Lower leg skin (tissue), 4 donors: ENCODE measurements around the gene ZNF385C. TPM values are rescaled to one million over a fixed set of nuclear protein-coding genes. Genes with fewer than 3 reads are reported as not detected.
"Not testable (repeated sequence)": the region's sequence is repeated elsewhere in the genome, so short reads cannot be mapped to it uniquely, and the experiment has no call there.

ENCODE experiments used
- DNase-seq, 2 donors: peaks; one replicate each; pipeline ENCODE4 v3.0.0-alpha.2; 2019; ENCODE audit warnings: low spot score in 2 of 2
- H3K4me3 ChIP-seq: fragments of 200-600 bp; sonication (generic); 2 replicates; pipeline ENCODE4 v1.5.1; 2017; ENCODE audit warnings: mild to moderate bottlenecking, low read depth; ENCODE audit not compliant: poor library complexity, severe bottlenecking
- CTCF ChIP-seq, 3 donors: fragments of 450-650 bp; IDR thresholded peaks; one replicate each; pipeline ENCODE4 v1.5.1; 2016; ENCODE audit warnings: antibody characterized with exemption in 3 of 3, mild to moderate bottlenecking in 3 of 3, moderate library complexity in 2 of 3
- POLR2A ChIP-seq, 2 donors: fragments of 450-650 bp; IDR thresholded peaks; one replicate each; pipeline ENCODE4 v1.6.1; 2016 to 2017; ENCODE audit warnings: antibody characterized with exemption in 2 of 2, mild to moderate bottlenecking in 1 of 2, moderate library complexity in 1 of 2
- WGBS, 2 donors: methylation state at CpG; one replicate each; pipeline ENCODE4 v1.1.5; 2018; 5-methylcytosine and 5-hydroxymethylcytosine counted together
- intact Hi-C: fragments of 100-400 bp; cut with DNase I; formaldehyde crosslinking; loops from one replicate; pipeline ENCODE4 v1.15.0; 2023; ENCODE audit warnings: low total_unique reads
- total RNA-seq, 4 donors: library from RNA; depleted of rRNA; stranded (reverse); fragments of >200 nt; gene quantifications; one replicate each; pipeline ENCODE4 v1.1.0, GENCODE V29; 2016

Gene ZNF385C
- total RNA-seq, 4 donors from 2014 or later: 0.29 to 1.3 TPM; not detected in 2

GRCh38 chr17:42026857-42027589 lies 71.2 kb downstream of the ZNF385C start:
- H3K4me3 ChIP-seq: no peak overlapping the region
- no peak for DNase-seq
- 58 to 62% methylated on average over 17 of the region's 17 CpGs for WGBS, 2 donors
- intact Hi-C loops: no loop called here
- TF ChIP-seq CTCF (IDR thresholded peaks at IDR 0.05) (no peak), POLR2A (IDR thresholded peaks at IDR 0.05) (no peak)

- TF ChIP-seq POLR2A (IDR thresholded peaks at IDR 0.05): no peak
- no peak for TF ChIP-seq CTCF (IDR thresholded peaks at IDR 0.05)
- intact Hi-C loops: no loop called here
- WGBS, 2 donors: 86 to 97% methylated on average over 3 of the region's 3 CpGs
- no peak overlapping the region for H3K4me3 ChIP-seq
- no peak for DNase-seq
Observed at GRCh38 chr17:42025936-42026335, 72.3 kb downstream of the ZNF385C start.

DNA sequence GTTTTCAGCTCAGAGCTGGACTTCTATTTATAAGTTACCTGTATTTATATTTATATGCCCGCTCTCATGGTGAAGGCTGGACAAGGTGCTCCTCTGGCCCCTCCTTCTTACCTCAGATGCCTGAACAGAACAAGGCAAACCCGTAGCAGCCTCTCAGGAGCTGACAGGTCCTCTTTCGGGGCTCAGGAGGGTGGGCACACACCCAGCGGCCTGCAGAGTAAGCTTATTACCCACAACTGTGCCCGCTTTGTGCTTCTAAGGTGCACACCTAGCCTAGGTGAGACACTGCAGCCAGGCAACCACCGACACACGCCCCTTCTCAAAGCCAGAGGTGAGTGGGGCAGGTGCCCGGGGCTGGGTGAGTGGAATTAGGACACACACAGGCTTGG lies 73.1 kb downstream of the ZNF385C start:
- 57 to 65% methylated on average over 8 of the region's 8 CpGs for whole genome bisulfite sequencing, 2 donors
- DNase-seq: no peak
- TF ChIP-seq POLR2A (IDR thresholded peaks at IDR 0.05): no peak
- no peak for TF ChIP-seq CTCF (IDR thresholded peaks at IDR 0.05)
- H3K4me3 ChIP-seq: no peak overlapping the region
- intact Hi-C loops: no loop called here

GRCh38 chr17:42023524-42024349 lies 74.5 kb downstream of the ZNF385C start:
- intact Hi-C loops: loop anchor here (2.0 kb wide), 1 partner anchor 93 kb away; no protein-coding TSS in a partner anchor
- peak in 1 of 2 donors; percentile 36 for DNase-seq
- WGBS, 2 donors: 57 to 84% methylated on average over 15 of the region's 15 CpGs
- no peak overlapping the region for H3K4me3 ChIP-seq
- TF ChIP-seq POLR2A (IDR thresholded peaks at IDR 0.05) (no peak), CTCF (IDR thresholded peaks at IDR 0.05) (no peak)

- H3K4me3 ChIP-seq, DNase-seq, intact Hi-C loops: not testable (repeated sequence)
- WGBS, 2 donors: 81% methylated on average over 8 of the region's 8 CpGs
Observed at GRCh38 chr17:42020845-42021244, 77.4 kb downstream of the ZNF385C start.
